Body of pancreas (tissue), 4 donors: ENCODE results near the gene CMTM7.

Experiments used
- CTCF ChIP-seq, 7 experiments: fragments of 450-650 bp in 4 of 7; fragments of 200-600 bp in 3 of 7; sonication (generic) in 3 of 7; IDR thresholded peaks; one replicate each; pipeline ENCODE4 v1.5.1; 2016 to 2019; ENCODE audit warnings: antibody characterized with exemption in 7 of 7
- POLR2A ChIP-seq, 3 donors: fragments of 450-650 bp; IDR thresholded peaks; one replicate each; pipeline ENCODE4 v1.6.1; 2016; ENCODE audit warnings: antibody characterized with exemption in 3 of 3, mild to moderate bottlenecking in 2 of 3

GRCh38 chr3:32381922-32382321 lies 9.7 kb upstream of the CMTM7 start:
- no peak for TF ChIP-seq CTCF (IDR thresholded peaks at IDR 0.05)
- TF ChIP-seq POLR2A (IDR thresholded peaks at IDR 0.05): no peak
